HepG2 (cell line): Measurements from ENCODE around the gene ATF1. TPM values are rescaled to one million over a fixed set of nuclear protein-coding genes. Genes with fewer than 3 reads are reported as not detected.
A peak's percentile ranks its signal among the peaks of the same experiment; 100 is the strongest.
"Not testable (repeated sequence)": the region's sequence is repeated elsewhere in the genome, so short reads cannot be mapped to it uniquely, and the experiment has no call there.

Experiments
- ATAC-seq: fragments of 200-7000 bp; cut with Tn5 transposase; 3 replicates; pipeline ENCODE4 v1.9.1; 2020; ENCODE audit warnings: mild to moderate bottlenecking, moderate library complexity
- BruUV-seq: library from RNA; stranded (reverse); fragments of 400-500 nt; replicated peaks from 2 replicates; lab custom pipeline; 2021; lab: Mats Ljungman, UMichigan
- CTCF ChIA-PET: fragments of 300-600 bp; formaldehyde crosslinking; extraction: SDS; loops from one replicate; lab custom pipeline; 2021; ENCODE audit warnings: low total read pairs, inconsistent platforms, low intra/inter-chr PET ratio; lab: Yijun Ruan, JAX
- POLR2A ChIA-PET: fragments of 350-600 bp; sonication (Branson Sonifier 250); formaldehyde crosslinking; loops from one replicate; lab custom pipeline; 2020; ENCODE audit warnings: antibody characterized with exemption, inconsistent platforms; lab: Yijun Ruan, JAX
- DNase-seq: peaks from one replicate; pipeline ENCODE4 v3.0.0-alpha.2; 2015; ENCODE audit warnings: low spot score
- FAIRE-seq: peaks from 3 replicates; lab custom pipeline; 2011; peaks lifted over from hg19 to GRCh38; lab: Jason Lieb, UNC
- H2AFZ ChIP-seq: one replicate; pipeline ENCODE4 v1.6.1; 2011; ENCODE audit warnings: low read length, inconsistent platforms
- H3K27ac ChIP-seq: fragments of 300-600 bp; 3 replicates; pipeline ENCODE4 v1.8.0; 2011; ENCODE audit warnings: mixed run types, mild to moderate bottlenecking, mixed read lengths, low read length, inconsistent platforms; ENCODE audit not compliant: insufficient read depth; ENCODE audit errors: extremely low read length
- H3K27me3 ChIP-seq, 2 experiments: fragments of 200-600 bp in 1 of 2; 2 replicates in 1 of 2; 3 replicates in 1 of 2; pipeline versions ENCODE4 v1.6.0 to v1.8.0; 2011; ENCODE audit warnings: low read length in 2 of 2, mild to moderate bottlenecking in 2 of 2, moderate library complexity in 2 of 2, inconsistent platforms in 1 of 2; ENCODE audit not compliant: insufficient read depth in 2 of 2, control insufficient read depth in 1 of 2
- H3K36me3 ChIP-seq, 2 experiments: fragments of 200-600 bp in 1 of 2; replicated peaks in 1 of 2; 2 replicates in 1 of 2; 3 replicates in 1 of 2; pipeline versions ENCODE4 v1.5.1 to v1.8.0; 2011; ENCODE audit warnings: low read length in 2 of 2, inconsistent platforms in 1 of 2; ENCODE audit not compliant: insufficient read depth in 2 of 2, control insufficient read depth in 1 of 2
- H3K4me1 ChIP-seq: 2 replicates; pipeline ENCODE4 v1.5.1; 2012; ENCODE audit warnings: low read length, inconsistent platforms; ENCODE audit not compliant: insufficient read depth
- H3K4me2 ChIP-seq: 2 replicates; pipeline ENCODE4 v1.6.0; 2011; ENCODE audit warnings: low read depth, low read length, inconsistent platforms
- H3K4me3 ChIP-seq, 3 experiments: fragments of 200-600 bp in 1 of 3; sonication (generic), shearing (Covaris generic) in 1 of 3; replicated peaks in 1 of 3; 2 replicates each; pipeline ENCODE4 v1.5.1; 2011 to 2016; ENCODE audit warnings: low read length in 3 of 3, inconsistent platforms in 2 of 3, low read depth in 2 of 3, mild to moderate bottlenecking in 2 of 3, control low read depth in 1 of 3, mixed read lengths in 1 of 3; ENCODE audit not compliant: insufficient read depth in 1 of 3
- H3K79me2 ChIP-seq: one replicate; pipeline ENCODE4 v1.6.1; 2011; ENCODE audit warnings: low read length, inconsistent platforms; ENCODE audit not compliant: insufficient read depth
- H3K9ac ChIP-seq: 2 replicates; pipeline ENCODE4 v1.6.0; 2011; ENCODE audit warnings: mild to moderate bottlenecking, low read depth, low read length, inconsistent platforms; ENCODE audit not compliant: insufficient read depth
- H3K9me3 ChIP-seq: 2 replicates; pipeline ENCODE4 v1.5.1; 2012; ENCODE audit warnings: mild to moderate bottlenecking, low read length
- H4K20me1 ChIP-seq: 2 replicates; pipeline ENCODE4 v1.6.0; 2011; ENCODE audit warnings: inconsistent platforms, mild to moderate bottlenecking, low read length, moderate library complexity; ENCODE audit not compliant: insufficient read depth
- FOXA3 ChIP-seq: IDR thresholded peaks from 2 replicates; pipeline ENCODE4 v1.6.1; 2016; ENCODE audit warnings: missing genetic modification reagents, missing compliant biosample characterization
- GATAD2A ChIP-seq: IDR thresholded peaks from 2 replicates; pipeline ENCODE4 v1.6.1; 2016
- MAFF ChIP-seq: IDR thresholded peaks from 2 replicates; pipeline ENCODE4 v1.6.1; 2011; ENCODE audit warnings: low read depth, low read length, improper control_type of control experiment
- POGZ ChIP-seq: sonication (generic); formaldehyde crosslinking; IDR thresholded peaks from 2 replicates; pipeline ENCODE4 v1.4.0; 2020; ENCODE audit warnings: mild to moderate bottlenecking, missing genetic modification reagents
- ZNF264 ChIP-seq: sonication (generic); formaldehyde crosslinking; IDR thresholded peaks from 2 replicates; pipeline ENCODE4 v1.4.0; 2020; ENCODE audit warnings: missing genetic modification reagents
- ZNF33B ChIP-seq: sonication (generic); formaldehyde crosslinking; IDR thresholded peaks from 2 replicates; pipeline ENCODE4 v1.5.1; 2020; ENCODE audit warnings: mild to moderate bottlenecking, missing genetic modification reagents
- ZNF432 ChIP-seq: sonication (generic); formaldehyde crosslinking; IDR thresholded peaks from 2 replicates; pipeline ENCODE4 v1.5.0; 2020; ENCODE audit warnings: missing genetic modification reagents, mild to moderate bottlenecking, borderline replicate concordance
- ZNF768 ChIP-seq: sonication (generic); formaldehyde crosslinking; IDR thresholded peaks from 2 replicates; pipeline ENCODE4 v1.4.0; 2020; ENCODE audit warnings: missing genetic modification reagents
- WGBS: methylation state at CpG from one replicate; pipeline ENCODE4 v1.1.6; 2017; ENCODE audit warnings: low lambda C conversion rate; 5-methylcytosine and 5-hydroxymethylcytosine counted together
- in situ Hi-C: cut with HindIII; loops from 2 replicates; pipeline ENCODE4 v1.10.0; 2017; ENCODE audit warnings: low pct_unique_long_range_greater_than_20kb; ENCODE audit not compliant: extremely low pct_ligation_motif_present
- intact Hi-C: fragments of 100-400 bp; cut with micrococcal nuclease; formaldehyde crosslinking; loops from one replicate; pipeline ENCODE4 v1.10.0; 2022; ENCODE audit not compliant: unreplicated experiment
- polyA plus RNA-seq, 8 experiments: library from polyadenylated mRNA; depleted of rRNA in 3 of 8; stranded (reverse) in 7 of 8; unstranded in 1 of 8; fragments of >200 nt; fragmentation: Illumina TruSeq in 4 of 8; extraction: Trizol in 4 of 8; gene quantifications; 2 replicates each; pipeline versions ENCODE4 v1.2.1 to v1.2.3, GENCODE V29; 2011 to 2016; ENCODE audit warnings: low read depth in 4 of 8, missing spikeins in 1 of 8, mixed read lengths in 1 of 8; ENCODE audit not compliant: insufficient read depth in 1 of 8
- total RNA-seq, 5 experiments: library from RNA; depleted of rRNA; stranded (reverse); fragments of >200 nt; fragmentation: Illumina TruSeq; extraction: Trizol; gene quantifications; 2 replicates each; pipeline ENCODE4 v1.2.3, GENCODE V29; 2016; ENCODE audit warnings: low read depth in 1 of 5
- TF ChIP-seq, protein P1 (sequence below): sonication (generic); formaldehyde crosslinking; IDR thresholded peaks from 2 replicates; pipeline ENCODE4 v1.5.1; 2020; ENCODE audit warnings: mild to moderate bottlenecking, missing genetic modification reagents
- TF ChIP-seq, protein P2 (sequence below): sonication (generic); formaldehyde crosslinking; IDR thresholded peaks from 2 replicates; pipeline ENCODE4 v1.4.0; 2020; ENCODE audit warnings: missing genetic modification reagents, mild to moderate bottlenecking, borderline replicate concordance
- TF ChIP-seq, protein P3 (sequence below): sonication (generic); formaldehyde crosslinking; IDR thresholded peaks from 2 replicates; pipeline ENCODE4 v1.5.1; 2020; ENCODE audit warnings: mild to moderate bottlenecking, moderate library complexity, missing genetic modification reagents

ATF1 gene
- total and polyA plus RNA-seq, 2 of the 13 experiments (the other 11 are each of a cell fraction or from before 2014, with no cell fraction given): 29.3 to 52.0 TPM

DNA sequence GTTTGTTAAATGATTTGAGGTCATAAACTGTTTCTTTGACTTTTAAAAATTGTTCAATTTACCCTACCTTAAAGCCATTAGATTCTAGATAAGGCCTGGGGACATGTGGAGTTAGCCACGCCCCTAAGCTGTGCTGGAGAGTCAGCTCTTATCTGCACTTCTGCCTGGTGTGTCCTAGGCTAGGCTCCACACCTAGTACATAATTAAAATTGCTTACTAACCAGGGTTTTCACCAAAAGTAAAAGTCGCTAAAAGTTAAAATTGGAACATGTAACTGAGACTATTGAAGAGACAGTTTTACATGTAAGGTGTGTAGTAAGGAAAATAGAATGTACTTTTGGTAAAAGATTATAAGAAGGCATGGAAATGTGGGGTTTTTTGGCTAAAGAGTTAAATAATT is 4.9 kb downstream of the ATF1 start:
- H3K4me3 ChIP-seq, ATAC-seq, H4K20me1 ChIP-seq, in situ Hi-C loops, H3K36me3 ChIP-seq, H3K9me3 ChIP-seq, BruUV-seq, H3K27me3 ChIP-seq, H3K4me2 ChIP-seq, FAIRE-seq, CTCF ChIA-PET, H3K9ac ChIP-seq, H2AFZ ChIP-seq, H3K27ac ChIP-seq: not testable (repeated sequence)
- WGBS: 45% methylated on average over 2 of the region's 2 CpGs
- H3K79me2 ChIP-seq: peaks cover 77% of the 10 kb centered on the region
- H3K4me1 ChIP-seq: peaks cover 40% of the 10 kb centered on the region
- intact Hi-C loops: loop anchor here (5.0 to 10.0 kb wide), 3 partner anchors 58 to 576 kb away; partner anchors contain the start of gene CELA1
- peak; percentile 28 for DNase-seq
- POLR2A ChIA-PET: interaction anchor here (1.5 kb wide), 1 partner anchor 18 kb away, joined by 5 read pairs; no protein-coding TSS in a partner anchor

DNA sequence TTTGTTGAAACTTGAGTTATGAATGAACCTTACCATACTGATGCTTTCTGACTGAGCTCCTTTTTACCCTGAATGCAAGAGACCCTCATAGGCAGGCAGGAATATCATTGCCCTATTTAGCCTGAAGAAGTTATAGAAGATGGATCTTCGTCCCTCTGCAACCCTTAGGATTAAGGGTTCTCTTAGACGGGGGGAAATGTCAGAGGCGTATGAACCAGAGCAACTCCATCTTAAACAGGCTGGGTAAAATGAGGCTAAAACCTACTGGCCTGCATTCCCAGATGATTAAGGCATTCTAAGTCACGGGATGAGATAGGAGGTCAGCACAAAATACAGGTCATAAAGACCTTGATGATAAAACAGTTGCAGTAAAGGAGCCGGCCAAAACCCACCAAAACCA is 7.5 kb downstream of the ATF1 start:
- no TSS peak for BruUV-seq
- POLR2A ChIA-PET: no interaction called here
- Histone ChIP-seq H3K79me2 (peaks cover 71% of the 10 kb centered on the region), H2AFZ (no peak overlapping the region), H3K27me3 (no peaks in the 10 kb centered on the region), H3K4me3 (no peak overlapping the region), H3K9me3 (no peaks in the 10 kb centered on the region), H3K36me3 (peaks cover 0 to 6% of the 10 kb centered on the region in 2 experiments; a peak in 2 of 5 replicates), H4K20me1 (no peaks in the 10 kb centered on the region; the same call in 1 of the 2 replicates), H3K4me2 (no peak overlapping the region), H3K27ac (no peak overlapping the region), H3K9ac (no peak overlapping the region), H3K4me1 (peaks cover 28% of the 10 kb centered on the region)
- in situ Hi-C loops (no loop called here), intact Hi-C loops (no loop called here)
- CTCF ChIA-PET: no interaction called here
- FAIRE-seq (no peak), ATAC-seq (no peak), DNase-seq (no peak)
- 99% methylated on average over 5 of the region's 5 CpGs for WGBS
- TF ChIP-seq FOXA3 (no peak), ZNF432 (no peak), ZNF264 (CRISPR knock-in tag) (no peak), ZNF768 (CRISPR knock-in tag) (no peak), GATAD2A (CRISPR knock-in tag) (no peak), ZNF33B (CRISPR knock-in tag) (no peak), POGZ (CRISPR knock-in tag) (no peak), MAFF (no peak)
- TF ChIP-seq, protein P1, sequence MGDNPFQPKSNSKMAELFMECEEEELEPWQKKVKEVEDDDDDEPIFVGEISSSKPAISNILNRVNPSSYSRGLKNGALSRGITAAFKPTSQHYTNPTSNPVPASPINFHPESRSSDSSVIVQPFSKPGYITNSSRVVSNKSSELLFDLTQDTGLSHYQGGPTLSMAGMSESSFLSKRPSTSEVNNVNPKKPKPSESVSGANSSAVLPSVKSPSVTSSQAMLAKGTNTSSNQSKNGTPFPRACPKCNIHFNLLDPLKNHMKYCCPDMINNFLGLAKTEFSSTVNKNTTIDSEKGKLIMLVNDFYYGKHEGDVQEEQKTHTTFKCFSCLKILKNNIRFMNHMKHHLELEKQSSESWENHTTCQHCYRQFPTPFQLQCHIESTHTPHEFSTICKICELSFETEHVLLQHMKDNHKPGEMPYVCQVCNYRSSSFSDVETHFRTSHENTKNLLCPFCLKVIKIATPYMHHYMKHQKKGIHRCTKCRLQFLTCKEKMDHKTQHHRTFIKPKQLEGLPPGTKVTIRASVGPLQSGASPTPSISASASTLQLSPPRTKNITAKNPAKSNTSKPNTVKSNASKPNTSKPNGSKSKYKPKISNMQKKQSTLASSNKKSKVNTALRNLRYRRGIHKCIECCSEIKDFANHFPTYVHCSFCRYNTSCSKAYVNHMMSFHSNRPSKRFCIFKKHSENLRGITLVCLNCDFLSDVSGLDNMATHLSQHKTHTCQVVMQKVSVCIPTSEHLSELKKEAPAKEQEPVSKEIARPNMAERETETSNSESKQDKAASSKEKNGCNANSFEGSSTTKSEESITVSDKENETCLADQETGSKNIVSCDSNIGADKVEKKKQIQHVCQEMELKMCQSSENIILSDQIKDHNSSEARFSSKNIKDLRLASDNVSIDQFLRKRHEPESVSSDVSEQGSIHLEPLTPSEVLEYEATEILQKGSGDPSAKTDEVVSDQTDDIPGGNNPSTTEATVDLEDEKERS (CRISPR knock-in tag): no peak
- TF ChIP-seq, protein P2, sequence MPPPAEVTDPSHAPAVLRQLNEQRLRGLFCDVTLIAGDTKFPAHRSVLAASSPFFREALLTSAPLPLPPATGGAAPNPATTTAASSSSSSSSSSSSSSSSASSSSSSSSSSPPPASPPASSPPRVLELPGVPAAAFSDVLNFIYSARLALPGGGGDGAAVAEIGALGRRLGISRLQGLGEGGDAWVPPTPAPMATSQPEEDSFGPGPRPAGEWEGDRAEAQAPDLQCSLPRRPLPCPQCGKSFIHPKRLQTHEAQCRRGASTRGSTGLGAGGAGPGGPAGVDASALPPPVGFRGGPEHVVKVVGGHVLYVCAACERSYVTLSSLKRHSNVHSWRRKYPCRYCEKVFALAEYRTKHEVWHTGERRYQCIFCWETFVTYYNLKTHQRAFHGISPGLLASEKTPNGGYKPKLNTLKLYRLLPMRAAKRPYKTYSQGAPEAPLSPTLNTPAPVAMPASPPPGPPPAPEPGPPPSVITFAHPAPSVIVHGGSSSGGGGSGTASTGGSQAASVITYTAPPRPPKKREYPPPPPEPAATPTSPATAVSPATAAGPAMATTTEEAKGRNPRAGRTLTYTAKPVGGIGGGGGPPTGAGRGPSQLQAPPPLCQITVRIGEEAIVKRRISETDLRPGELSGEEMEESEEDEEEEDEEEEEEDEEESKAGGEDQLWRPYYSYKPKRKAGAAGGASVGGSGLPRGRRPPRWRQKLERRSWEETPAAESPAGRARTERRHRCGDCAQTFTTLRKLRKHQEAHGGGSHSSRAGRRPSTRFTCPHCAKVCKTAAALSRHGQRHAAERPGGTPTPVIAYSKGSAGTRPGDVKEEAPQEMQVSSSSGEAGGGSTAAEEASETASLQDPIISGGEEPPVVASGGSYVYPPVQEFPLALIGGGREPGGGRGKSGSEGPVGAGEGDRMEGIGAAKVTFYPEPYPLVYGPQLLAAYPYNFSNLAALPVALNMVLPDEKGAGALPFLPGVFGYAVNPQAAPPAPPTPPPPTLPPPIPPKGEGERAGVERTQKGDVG (CRISPR knock-in tag): no peak
- TF ChIP-seq, protein P3, sequence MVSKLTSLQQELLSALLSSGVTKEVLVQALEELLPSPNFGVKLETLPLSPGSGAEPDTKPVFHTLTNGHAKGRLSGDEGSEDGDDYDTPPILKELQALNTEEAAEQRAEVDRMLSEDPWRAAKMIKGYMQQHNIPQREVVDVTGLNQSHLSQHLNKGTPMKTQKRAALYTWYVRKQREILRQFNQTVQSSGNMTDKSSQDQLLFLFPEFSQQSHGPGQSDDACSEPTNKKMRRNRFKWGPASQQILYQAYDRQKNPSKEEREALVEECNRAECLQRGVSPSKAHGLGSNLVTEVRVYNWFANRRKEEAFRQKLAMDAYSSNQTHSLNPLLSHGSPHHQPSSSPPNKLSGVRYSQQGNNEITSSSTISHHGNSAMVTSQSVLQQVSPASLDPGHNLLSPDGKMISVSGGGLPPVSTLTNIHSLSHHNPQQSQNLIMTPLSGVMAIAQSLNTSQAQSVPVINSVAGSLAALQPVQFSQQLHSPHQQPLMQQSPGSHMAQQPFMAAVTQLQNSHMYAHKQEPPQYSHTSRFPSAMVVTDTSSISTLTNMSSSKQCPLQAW (CRISPR knock-in tag): no peak
